Left ventricle myocardium inferior (tissue), 1 donor: ENCODE data around the gene NSD1. TPM values are rescaled to one million over a fixed set of nuclear protein-coding genes. Genes with fewer than 3 reads are reported as not detected.

Experiments used
- DNase-seq: peaks from one replicate; pipeline ENCODE4 v3.0.0-alpha.2; 2020
- H3K27ac ChIP-seq: fragments of 200-600 bp; replicated peaks from 2 replicates; pipeline ENCODE4 v1.8.0; 2021
- H3K27me3 ChIP-seq: fragments of 200-600 bp; 2 replicates; pipeline ENCODE4 v1.8.0; 2021; ENCODE audit warnings: low read depth
- H3K36me3 ChIP-seq: fragments of 200-600 bp; 2 replicates; pipeline ENCODE4 v1.8.0; 2021
- H3K4me1 ChIP-seq: fragments of 200-600 bp; 2 replicates; pipeline ENCODE4 v1.8.0; 2021
- H3K4me3 ChIP-seq: fragments of 200-600 bp; 2 replicates; pipeline ENCODE4 v1.8.0; 2021; ENCODE audit warnings: mild to moderate bottlenecking, moderate library complexity
- H3K9me3 ChIP-seq: fragments of 200-600 bp; replicated peaks from 2 replicates; pipeline ENCODE4 v1.8.0; 2021
- CTCF ChIP-seq: fragments of 200-600 bp; IDR thresholded peaks from 2 replicates; pipeline ENCODE4 v1.8.0; 2021; ENCODE audit warnings: antibody characterized with exemption, mild to moderate bottlenecking, borderline replicate concordance
- intact Hi-C: fragments of 100-400 bp; cut with micrococcal nuclease; formaldehyde crosslinking; loops from one replicate; pipeline ENCODE4 v1.11.0; 2022
- total RNA-seq: library from RNA; stranded (reverse); fragmentation: NEBNext Ultra II Directional; extraction: Animal tissue kit (Norgen Biotek cat#: 25700); gene quantifications from one replicate; pipeline ENCODE4 v1.2.1, GENCODE V29; 2021
- donor health status: DM: no; HTN: yes; CAD: no; lungs with severe emphysema.

NSD1 gene
- total RNA-seq, 1 donor from 2014 or later = 40.8 TPM

- no peaks in the 10 kb centered on the region for H3K36me3 ChIP-seq
- no peak for TF ChIP-seq CTCF
- H3K27me3 ChIP-seq = no peaks in the 10 kb centered on the region
- peaks cover 42% of the 10 kb centered on the region for H3K4me1 ChIP-seq
- no peak overlapping the region for H3K27ac ChIP-seq
- DNase-seq = no peak
- intact Hi-C loops = loop anchor here (10.0 kb wide), 1 partner anchor 142 kb away; no protein-coding TSS in a partner anchor
- H3K4me3 ChIP-seq = peak overlapping the region; percentile 70
- H3K9me3 ChIP-seq = no peaks in the 10 kb centered on the region
Observed at GRCh38 chr5:177312649-177313181, 179.1 kb downstream of the NSD1 start.

- H3K4me1 ChIP-seq = peaks cover 41% of the 10 kb centered on the region
- no peak overlapping the region for H3K27ac ChIP-seq
- no peak for TF ChIP-seq CTCF
- no peaks in the 10 kb centered on the region for H3K36me3 ChIP-seq
- no peaks in the 10 kb centered on the region for H3K9me3 ChIP-seq
- H3K4me3 ChIP-seq = no peak overlapping the region
- no peak for DNase-seq
- no peaks in the 10 kb centered on the region for H3K27me3 ChIP-seq
- intact Hi-C loops = loop anchor here (10.0 kb wide), 1 partner anchor 141 kb away; no protein-coding TSS in a partner anchor
Observed at GRCh38 chr5:177313561-177314259, 180.1 kb downstream of the NSD1 start.

GRCh38 chr5:177314376-177315342, 181.1 kb downstream of the NSD1 start:
- no peak for TF ChIP-seq CTCF
- no peak for DNase-seq
- no peaks in the 10 kb centered on the region for H3K36me3 ChIP-seq
- intact Hi-C loops = loop anchor here (10.0 kb wide), 1 partner anchor 140 kb away; no protein-coding TSS in a partner anchor
- H3K27ac ChIP-seq = no peak overlapping the region
- no peaks in the 10 kb centered on the region for H3K9me3 ChIP-seq
- H3K27me3 ChIP-seq = no peaks in the 10 kb centered on the region
- peaks cover 32% of the 10 kb centered on the region for H3K4me1 ChIP-seq
- H3K4me3 ChIP-seq = no peak overlapping the region

- intact Hi-C loops = loop anchor here (10.0 kb wide), 1 partner anchor 139 kb away; no protein-coding TSS in a partner anchor
- Histone ChIP-seq H3K9me3 (no peaks in the 10 kb centered on the region), H3K4me1 (peaks cover 24% of the 10 kb centered on the region), H3K27ac (no peak overlapping the region), H3K27me3 (no peaks in the 10 kb centered on the region), H3K4me3 (no peak overlapping the region), H3K36me3 (no peaks in the 10 kb centered on the region)
- DNase-seq = no peak
- no peak for TF ChIP-seq CTCF
Observed at GRCh38 chr5:177315411-177315810, 181.8 kb downstream of the NSD1 start.

GRCh38 chr5:177316005-177316404, 182.4 kb downstream of the NSD1 start:
- intact Hi-C loops = loop anchor here (10.0 kb wide), 1 partner anchor 139 kb away; no protein-coding TSS in a partner anchor
- H3K36me3 ChIP-seq = peaks cover 3% of the 10 kb centered on the region
- TF ChIP-seq CTCF = no peak
- H3K4me1 ChIP-seq = peaks cover 18% of the 10 kb centered on the region
- no peaks in the 10 kb centered on the region for H3K27me3 ChIP-seq
- no peak for DNase-seq
- no peak overlapping the region for H3K4me3 ChIP-seq
- no peaks in the 10 kb centered on the region for H3K9me3 ChIP-seq
- no peak overlapping the region for H3K27ac ChIP-seq
